Activated CD8-positive, alpha-beta memory T cell treated with anti-CD3 and anti-CD28 coated beads, Interleukin-2, amount 50 U/mL, for 48 hours (primary cell): ENCODE results near the gene ARHGEF9.

ENCODE experiments used
- DNase-seq: peaks from one replicate; pipeline ENCODE4 v3.0.0-alpha.2; 2020

The ARHGEF9 gene

DNA sequence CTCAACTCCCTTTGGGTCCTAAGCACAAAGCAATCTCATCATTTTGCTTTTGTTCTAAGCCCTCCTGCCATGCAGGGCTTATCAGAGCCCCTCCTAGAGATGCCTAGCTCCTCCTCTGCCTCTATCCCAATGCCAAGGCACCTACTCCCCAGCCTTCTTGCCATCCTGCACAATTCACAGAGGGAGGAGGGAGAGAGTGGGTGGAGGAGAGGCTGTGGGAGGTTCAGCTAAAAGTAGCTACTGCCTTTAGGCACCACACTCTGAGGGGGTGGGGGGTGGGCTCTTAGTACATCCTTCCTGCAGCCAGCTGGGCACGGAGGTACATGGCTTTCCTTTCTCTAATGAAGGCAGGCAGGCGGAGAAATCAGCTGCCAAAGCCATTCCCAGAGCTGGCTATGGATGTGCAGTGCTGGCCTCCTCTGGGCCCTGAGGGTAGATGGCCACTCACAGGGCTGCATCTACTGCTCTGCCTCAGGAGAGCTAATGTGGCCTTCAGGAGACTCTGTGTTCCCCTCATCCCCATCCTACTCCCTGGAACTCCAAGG, 40.1 kb downstream of the ARHGEF9 start:
- DNase-seq: no peak

DNA sequence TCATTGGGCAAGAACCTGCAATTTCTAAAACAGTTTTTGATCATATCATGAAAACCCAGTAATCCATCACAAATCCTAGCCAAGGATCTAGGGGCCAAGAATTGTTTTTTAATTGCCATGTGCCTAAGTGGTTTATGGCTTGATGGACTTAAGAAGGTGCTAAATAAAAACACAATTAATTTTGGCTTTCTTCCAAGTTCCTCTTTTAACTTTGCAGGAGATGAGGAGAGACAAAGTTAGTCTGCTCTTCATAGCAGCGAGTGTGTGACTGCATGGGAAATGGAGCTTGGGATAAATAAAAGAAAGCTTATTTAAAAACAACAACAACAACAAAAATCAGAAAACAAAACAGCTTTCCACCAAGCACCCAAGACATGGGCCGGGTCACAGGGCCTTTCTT, 41.4 kb downstream of the ARHGEF9 start:
- no peak for DNase-seq

DNA sequence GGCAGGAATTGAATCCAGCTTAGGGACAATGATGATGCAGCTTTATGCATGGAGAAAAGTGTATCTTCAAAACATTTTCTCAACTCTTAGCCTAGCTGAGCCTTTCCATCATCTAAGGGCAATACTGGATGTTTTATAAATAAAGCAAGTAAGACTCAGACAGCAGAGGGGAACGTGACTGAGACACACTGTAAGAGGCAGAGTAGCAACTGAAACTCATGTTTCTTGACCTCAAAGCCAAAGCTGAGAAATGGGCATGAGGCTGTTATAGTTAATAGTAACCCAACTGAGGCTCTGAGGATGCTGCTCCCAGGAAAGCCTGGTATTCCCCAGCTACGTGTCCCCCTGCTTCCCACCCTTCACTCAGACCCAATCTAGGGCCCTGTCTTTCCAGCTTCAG, 44.6 kb downstream of the ARHGEF9 start:
- no peak for DNase-seq

GRCh38 chrX:63739885-63740284, 45.1 kb downstream of the ARHGEF9 start:
- DNase-seq: no peak

DNA sequence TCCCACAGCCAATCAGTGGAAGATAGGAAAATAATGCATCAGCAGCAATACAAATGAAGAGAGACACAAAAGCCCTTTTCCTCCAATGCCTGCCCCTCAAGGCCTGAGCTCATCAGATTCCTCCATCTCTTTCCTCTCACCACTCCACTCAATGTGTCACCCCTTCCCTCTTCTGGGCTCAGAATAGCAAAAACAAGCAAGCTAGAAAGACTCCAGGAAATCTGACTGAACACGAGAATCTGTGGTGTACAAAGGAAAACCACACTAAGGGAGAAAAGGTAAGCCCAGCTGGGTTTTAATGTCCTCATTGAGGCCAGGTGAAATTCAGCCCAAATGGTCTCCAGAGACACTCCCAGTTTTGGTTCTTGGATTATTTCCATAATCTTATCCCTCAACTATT, 46.3 kb downstream of the ARHGEF9 start:
- DNase-seq: no peak

DNA sequence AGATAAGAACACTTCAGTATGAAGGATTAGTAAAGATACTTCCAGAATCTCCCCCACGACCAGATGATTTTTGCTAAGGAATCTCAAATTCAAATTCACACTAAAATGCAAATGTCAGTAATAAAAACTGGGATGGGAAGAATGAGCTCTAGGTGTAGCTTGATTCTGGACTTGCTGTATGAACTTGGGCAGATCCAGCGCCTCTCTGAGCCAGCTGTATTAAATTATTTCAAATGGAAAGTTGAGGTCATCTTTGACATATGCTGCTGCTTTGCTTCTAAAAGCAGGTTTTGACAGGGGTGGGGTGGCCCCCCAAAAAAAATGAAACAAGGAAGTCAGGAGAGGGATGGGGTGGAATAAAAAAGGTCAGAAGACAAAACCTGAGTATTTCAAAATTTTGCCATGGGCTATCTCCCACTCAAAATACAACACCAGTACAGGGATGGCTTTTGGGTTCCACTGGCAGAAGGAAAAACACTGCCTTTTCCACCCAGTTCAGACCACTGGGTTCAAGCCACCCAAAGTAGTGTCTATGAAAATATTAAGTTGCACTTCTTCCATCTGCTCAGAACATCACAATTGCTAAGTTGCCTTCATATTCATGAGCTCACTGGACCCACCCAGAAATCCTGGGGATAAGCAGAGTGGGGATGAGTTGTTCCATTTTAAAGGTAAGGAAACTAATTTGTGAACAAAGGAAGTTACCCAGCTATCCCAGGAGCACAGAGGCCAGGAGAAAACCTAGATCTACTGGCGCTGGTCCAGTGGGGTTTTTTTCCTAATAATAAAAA, 47.7 kb downstream of the ARHGEF9 start:
- no peak for DNase-seq

DNA sequence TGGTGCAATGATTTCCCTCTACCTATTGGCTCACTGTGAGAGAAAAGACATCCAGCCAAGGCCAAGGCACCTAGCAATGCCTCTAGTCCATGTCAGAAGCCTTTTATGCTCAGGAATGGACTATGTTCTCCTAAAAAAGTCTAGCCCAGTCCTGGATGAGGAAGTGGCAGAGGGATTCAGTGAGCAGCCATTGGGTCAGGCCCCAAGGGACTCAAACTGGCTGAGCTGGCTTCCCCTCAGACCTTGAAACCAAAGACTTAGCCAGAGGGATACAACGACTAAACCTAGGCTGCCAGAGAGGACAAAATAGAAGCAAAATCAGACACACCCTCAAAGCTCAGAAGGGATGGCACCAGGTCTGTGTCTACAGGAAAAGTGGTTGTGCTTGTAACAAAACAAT, 49.1 kb downstream of the ARHGEF9 start:
- no peak for DNase-seq

DNA sequence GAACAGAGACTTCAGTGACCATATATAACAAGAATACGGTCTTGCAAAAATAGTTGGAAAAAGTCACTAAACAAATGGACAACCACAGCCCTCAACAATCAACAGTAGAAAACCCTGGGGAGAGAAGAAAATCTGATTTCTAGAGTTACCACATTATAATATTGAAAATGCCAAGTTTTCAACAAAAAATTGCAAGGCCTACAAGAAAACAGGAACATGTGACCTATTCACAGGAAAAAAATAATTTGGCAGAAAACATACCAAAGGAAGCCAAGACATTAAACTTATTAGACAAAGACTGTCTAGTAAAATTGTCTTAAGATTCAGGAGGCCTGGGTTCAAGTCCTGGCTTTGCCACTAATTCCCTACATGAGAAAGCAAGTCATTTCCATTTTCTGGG, 64.7 kb downstream of the ARHGEF9 start:
- no peak for DNase-seq

GRCh38 chrX:63719633-63720032, 65.4 kb downstream of the ARHGEF9 start:
- no peak for DNase-seq

DNA sequence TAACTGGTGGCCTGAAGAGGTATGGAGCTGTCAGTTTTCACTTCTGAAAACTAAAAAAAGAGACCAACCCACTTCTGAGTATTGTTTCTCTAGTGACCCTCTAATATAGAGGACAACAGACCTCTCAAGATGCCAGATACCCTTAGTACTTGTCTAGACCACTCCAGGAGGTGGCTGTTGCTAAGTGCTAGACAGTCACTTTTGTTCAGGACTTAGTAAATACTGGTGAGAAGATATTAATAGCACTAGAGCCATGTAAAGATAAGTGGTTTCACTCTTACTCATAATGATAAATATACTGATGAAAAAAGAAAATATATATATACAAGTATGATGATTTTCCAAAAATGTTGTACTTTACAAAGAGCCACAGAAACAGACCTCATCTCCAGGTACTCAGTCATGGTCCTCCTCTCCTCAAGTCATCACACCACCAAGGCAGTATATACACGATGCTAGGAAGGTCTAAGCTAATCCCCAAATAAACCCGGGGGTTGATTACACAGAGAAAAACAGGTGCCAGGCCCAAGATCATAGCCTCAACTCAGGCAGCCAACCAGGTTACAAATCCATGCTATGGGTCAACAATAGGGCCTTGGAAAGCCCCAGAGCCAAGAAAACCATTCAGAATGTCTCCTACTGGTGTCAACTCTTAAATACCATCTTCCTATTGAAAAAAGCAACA, 66.9 kb downstream of the ARHGEF9 start:
- DNase-seq: no peak

GRCh38 chrX:63713526-63713925, 71.5 kb downstream of the ARHGEF9 start:
- DNase-seq: no peak

GRCh38 chrX:63708801-63709200, 76.2 kb downstream of the ARHGEF9 start:
- no peak for DNase-seq

- no peak for DNase-seq
Observed at GRCh38 chrX:63702556-63702955, 82.5 kb downstream of the ARHGEF9 start.

- DNase-seq: no peak
Observed at GRCh38 chrX:63686878-63687714, 97.9 kb downstream of the ARHGEF9 start.

GRCh38 chrX:63680423-63680822, 104.6 kb downstream of the ARHGEF9 start:
- no peak for DNase-seq

DNA sequence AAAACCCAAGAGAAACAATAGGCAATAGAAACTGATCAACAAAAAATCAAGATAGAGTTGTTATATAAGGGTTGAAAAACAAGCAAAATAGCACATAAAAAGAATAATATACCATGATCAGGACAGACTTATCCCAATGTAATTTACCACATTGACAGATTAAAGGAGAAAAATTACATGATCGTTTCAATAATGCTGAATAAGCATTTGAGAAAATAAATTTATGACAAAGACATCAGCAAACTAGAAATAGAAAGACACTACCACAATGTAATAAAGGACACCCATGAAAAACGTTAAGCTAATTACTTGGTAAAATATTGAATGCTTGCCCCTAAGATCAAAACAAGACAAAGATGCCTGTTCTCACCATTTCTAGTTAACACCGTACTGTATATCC, 105.6 kb downstream of the ARHGEF9 start:
- DNase-seq: no peak

GRCh38 chrX:63675716-63676115, 109.3 kb downstream of the ARHGEF9 start:
- no peak for DNase-seq

DNA sequence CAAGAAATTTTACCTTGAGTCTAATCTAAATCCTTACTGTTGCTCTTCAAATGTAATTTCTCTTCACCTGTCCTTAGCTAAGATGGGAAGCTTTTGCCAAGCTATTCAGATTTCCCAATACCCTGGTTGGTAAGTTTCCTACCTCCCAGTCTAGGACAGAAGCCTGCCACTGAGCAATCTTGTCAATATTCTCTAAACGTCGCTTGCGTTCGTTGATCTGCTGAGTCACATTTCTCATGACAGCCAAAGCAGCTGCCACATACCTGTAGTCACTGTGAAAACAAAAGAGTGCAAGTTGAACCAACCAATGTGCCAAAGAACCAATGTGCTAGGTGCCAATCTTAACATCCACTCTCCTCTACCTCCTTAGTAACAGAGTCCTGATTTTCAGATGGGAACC, 111.1 kb downstream of the ARHGEF9 start:
- DNase-seq: no peak

- no peak for DNase-seq
Observed at GRCh38 chrX:63664741-63665140, 120.3 kb downstream of the ARHGEF9 start.

- DNase-seq: no peak
Observed at GRCh38 chrX:63664083-63664482, 120.9 kb downstream of the ARHGEF9 start.

- DNase-seq: no peak
Observed at GRCh38 chrX:63661676-63662075, 123.3 kb downstream of the ARHGEF9 start.

DNA sequence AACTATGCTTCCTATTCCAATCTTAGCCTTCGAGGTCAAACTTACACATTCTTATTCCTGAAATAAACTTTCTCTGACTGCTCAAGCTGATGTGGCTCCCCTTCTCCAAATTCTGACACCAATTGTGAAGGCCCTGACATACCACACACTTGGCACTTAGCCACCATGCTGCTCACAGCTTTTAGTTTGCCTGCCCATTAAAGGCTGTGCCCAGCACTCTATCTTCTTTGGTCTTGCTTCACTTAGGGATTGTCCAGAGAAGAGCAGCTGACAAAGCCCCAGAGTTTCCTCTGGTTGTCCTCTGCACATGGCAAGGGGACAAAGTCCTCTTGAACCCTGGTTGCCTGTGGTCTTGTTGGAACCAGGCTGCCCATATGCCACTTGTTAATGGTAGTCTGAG, 126.1 kb downstream of the ARHGEF9 start:
- DNase-seq: no peak

GRCh38 chrX:63657821-63658220, 127.2 kb downstream of the ARHGEF9 start:
- no peak for DNase-seq
